Neural crest cell (in vitro differentiated cells): Measurements from ENCODE around the gene EVC2. TPM values are rescaled to one million over a fixed set of nuclear protein-coding genes. Genes with fewer than 3 reads are reported as not detected.

Experiments used
- DNase-seq: peaks from one replicate; pipeline ENCODE4 v3.0.0; 2021; ENCODE audit warnings: low read depth, mixed read lengths, low spot score
- H3K27ac Mint-ChIP-seq: one replicate; pipeline ENCODE4 v1.8.0; 2021; ENCODE audit warnings: mild to moderate bottlenecking, mixed read lengths; ENCODE audit not compliant: unreplicated experiment
- H3K27me3 Mint-ChIP-seq: 2 replicates; pipeline ENCODE4 v1.8.0; 2021; ENCODE audit warnings: low read depth, mild to moderate bottlenecking, mixed read lengths
- H3K36me3 Mint-ChIP-seq: 2 replicates; pipeline ENCODE4 v1.8.0; 2021; ENCODE audit warnings: low read depth, mild to moderate bottlenecking, mixed read lengths
- H3K4me1 Mint-ChIP-seq: 2 replicates; pipeline ENCODE4 v1.8.0; 2021; ENCODE audit warnings: mixed read lengths
- H3K4me3 Mint-ChIP-seq: one replicate; pipeline ENCODE4 v1.8.0; 2021; ENCODE audit warnings: mild to moderate bottlenecking, mixed read lengths
- H3K9me3 Mint-ChIP-seq: 2 replicates; pipeline ENCODE4 v1.8.0; 2021; ENCODE audit warnings: mixed read lengths
- total RNA-seq: library from RNA; stranded (reverse); gene quantifications from 2 replicates; pipeline ENCODE4 v1.2.1, GENCODE V29; 2021
- TF ChIP-seq, protein P1 (sequence below): fragments of 200-600 bp; sonication (generic); conservative IDR thresholded peaks from 2 replicates; pipeline ENCODE4 v1.5.0; 2021; ENCODE audit warnings: antibody characterized with exemption, mild to moderate bottlenecking

EVC2 gene
- total RNA-seq, 1 donor from 2014 or later = 7.2 TPM

DNA sequence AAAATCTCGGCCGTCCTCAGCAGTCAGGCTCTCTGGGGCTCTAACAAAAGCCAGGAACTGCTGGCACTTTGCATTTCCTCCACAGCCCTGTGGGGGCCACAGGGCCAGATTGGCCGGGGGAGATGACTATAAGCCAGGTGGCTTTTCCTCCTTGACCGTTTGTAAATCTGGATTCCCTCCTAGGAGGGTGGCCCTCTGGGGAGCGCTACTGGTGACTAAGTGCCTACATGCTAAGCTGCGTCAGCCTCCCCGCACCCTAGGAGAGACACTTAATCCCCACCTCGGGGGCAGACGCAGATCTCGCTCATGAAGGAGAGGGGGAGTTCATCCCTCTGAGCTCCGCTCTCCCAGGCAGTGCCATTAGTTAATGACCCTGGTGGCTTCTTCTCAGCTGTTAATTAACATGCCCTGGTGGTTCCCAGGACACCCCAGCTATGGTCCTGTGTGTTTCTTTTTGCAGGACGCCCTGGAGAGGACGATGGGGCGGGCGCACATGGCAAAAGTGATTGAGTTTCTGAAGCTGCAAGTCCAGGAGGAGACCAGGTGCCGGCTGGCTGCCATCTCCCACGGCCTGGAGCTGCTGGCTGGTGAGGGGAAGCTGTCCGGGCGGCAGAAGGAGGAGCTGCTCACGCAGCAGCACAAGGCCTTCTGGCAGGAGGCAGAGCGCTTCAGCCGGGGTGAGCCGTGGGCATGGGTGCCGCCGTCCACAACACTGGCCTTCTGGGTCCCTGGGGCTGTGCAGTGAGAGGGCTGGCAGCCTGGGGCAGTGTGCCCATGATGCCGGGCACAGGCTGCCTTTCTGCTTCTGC is 44.2 kb upstream of the EVC2 start:
- Mint-ChIP-seq H3K4me1 (no peaks in the 10 kb centered on the region), H3K27me3 (no peaks in the 10 kb centered on the region), H3K36me3 (peaks cover 14% of the 10 kb centered on the region), H3K27ac (no peak overlapping the region), H3K4me3 (no peak overlapping the region), H3K9me3 (no peaks in the 10 kb centered on the region)
- TF ChIP-seq, protein P1, sequence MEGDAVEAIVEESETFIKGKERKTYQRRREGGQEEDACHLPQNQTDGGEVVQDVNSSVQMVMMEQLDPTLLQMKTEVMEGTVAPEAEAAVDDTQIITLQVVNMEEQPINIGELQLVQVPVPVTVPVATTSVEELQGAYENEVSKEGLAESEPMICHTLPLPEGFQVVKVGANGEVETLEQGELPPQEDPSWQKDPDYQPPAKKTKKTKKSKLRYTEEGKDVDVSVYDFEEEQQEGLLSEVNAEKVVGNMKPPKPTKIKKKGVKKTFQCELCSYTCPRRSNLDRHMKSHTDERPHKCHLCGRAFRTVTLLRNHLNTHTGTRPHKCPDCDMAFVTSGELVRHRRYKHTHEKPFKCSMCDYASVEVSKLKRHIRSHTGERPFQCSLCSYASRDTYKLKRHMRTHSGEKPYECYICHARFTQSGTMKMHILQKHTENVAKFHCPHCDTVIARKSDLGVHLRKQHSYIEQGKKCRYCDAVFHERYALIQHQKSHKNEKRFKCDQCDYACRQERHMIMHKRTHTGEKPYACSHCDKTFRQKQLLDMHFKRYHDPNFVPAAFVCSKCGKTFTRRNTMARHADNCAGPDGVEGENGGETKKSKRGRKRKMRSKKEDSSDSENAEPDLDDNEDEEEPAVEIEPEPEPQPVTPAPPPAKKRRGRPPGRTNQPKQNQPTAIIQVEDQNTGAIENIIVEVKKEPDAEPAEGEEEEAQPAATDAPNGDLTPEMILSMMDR = no peak
- no peak for DNase-seq

DNA sequence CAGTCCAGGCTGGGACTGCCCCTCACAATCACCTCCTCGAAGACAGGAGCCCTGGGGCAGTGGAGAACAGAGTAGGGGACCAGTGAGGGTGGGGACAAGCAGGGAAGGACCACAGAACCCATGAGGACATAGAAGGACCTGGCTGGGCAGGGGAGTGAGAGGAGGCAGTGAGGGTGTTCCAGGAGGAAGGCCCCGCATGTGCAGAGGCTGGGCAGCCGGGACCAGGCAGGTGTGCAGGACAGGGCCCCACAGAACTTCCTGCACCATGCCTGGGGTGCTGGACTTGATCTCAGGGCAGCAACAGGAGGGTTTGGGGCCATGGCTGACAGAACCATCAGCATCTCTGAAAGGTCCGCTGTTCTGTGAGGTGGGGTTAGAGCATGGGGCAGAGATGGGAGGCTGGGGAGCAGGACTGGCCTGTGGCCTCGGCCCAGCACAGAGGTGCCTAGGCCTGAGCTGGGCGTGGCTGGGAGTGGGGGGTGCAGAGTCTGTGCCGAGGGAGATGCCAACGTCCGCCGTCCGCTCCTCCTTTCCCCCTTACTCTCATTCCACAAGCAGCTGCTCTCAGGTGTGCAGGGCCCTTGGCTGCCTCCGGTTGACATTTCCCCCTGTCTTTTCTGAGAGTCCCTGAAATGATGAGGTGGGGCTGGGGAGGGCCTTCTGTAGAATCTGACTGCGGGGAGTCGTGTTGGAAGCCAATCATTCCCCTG is 43.5 kb upstream of the EVC2 start:
- Mint-ChIP-seq H3K27me3 (no peaks in the 10 kb centered on the region), H3K27ac (peak overlapping the region; percentile 27), H3K36me3 (peaks cover 16% of the 10 kb centered on the region), H3K4me1 (no peaks in the 10 kb centered on the region), H3K4me3 (no peak overlapping the region), H3K9me3 (no peaks in the 10 kb centered on the region)
- TF ChIP-seq, protein P1 = no peak
- no peak for DNase-seq

DNA sequence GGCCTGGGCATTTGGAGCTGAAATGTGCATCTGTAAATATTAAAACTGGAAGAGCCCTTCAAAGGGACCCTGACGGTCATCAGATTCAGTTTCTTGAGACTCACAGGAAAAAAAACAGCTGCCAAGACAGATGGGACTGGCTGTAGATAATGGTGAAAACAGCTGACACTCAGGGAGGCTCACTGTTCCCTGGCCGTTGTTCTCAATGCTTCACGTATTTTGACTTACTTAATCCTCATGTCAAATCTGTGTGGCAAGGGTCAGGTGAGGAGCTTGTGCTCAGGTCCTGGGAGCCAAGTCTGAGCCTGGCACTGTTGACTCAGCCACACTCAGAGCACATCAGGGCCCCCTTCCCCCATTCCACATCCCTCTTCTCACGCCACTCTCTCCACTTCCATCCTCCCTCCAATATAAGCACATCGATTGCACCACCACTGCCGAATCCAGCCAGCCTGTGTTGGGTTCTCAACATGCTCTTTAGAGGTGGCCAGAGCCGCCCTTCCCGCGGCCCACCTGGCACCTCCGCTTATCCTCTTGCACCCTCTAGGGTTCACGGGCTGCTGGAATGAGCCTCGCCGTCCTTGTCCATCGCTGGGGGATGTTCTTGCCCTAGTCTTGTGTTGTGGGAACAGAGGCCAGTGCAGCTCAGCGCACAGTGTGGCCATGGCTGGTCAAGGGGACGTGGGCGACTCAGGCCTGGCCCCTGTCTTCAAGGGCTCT is 42.7 kb upstream of the EVC2 start:
- DNase-seq = no peak
- TF ChIP-seq, protein P1 = no peak
- peaks cover 20% of the 10 kb centered on the region for H3K36me3 Mint-ChIP-seq
- no peaks in the 10 kb centered on the region for H3K9me3 Mint-ChIP-seq
- H3K4me1 Mint-ChIP-seq = no peaks in the 10 kb centered on the region
- peak overlapping the region; percentile 27 for H3K27ac Mint-ChIP-seq
- no peaks in the 10 kb centered on the region for H3K27me3 Mint-ChIP-seq
- H3K4me3 Mint-ChIP-seq = no peak overlapping the region

DNA sequence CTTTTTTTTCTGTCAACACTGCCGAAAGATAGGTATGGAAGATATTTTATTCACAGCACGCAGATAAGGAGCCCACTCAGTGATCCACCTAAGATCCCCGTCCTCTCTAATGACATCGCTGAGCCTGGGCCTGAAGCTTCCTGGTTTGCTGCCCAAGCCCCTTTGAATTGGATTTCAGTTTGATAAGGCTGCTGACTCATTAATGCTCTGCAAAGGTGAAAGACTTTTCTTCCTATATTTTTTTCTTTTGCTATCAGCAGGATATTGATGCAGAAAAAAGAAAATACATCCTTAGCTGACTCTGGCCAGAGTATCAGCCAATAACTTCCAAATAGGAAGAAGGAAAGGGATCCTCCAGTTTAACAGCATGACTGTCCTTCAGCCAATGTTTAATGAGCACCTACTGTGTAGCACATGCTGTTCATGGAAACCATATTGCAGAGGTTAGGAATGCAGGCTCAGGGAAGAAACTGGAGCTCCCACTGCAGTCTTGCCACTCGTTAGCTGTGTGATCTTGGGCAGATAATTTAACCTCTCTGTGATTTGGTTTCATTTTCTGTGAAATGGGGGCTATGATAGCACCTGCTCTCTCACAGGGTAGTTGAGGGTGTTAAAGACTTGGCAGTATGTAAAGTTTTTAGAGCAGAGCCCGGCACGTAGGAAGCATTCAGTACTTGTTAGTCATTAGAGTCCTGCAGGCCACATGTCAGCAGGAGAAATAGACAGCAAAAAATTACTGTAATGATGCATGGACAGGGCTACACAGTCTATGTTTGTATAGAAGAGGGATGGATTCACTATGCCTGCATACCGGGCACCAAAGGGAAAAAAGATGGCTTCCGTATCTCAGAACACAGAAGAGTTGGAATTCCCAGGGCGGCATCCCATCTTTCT is 41.9 kb upstream of the EVC2 start:
- Mint-ChIP-seq H3K4me3 (no peak overlapping the region), H3K36me3 (peaks cover 25% of the 10 kb centered on the region), H3K4me1 (no peaks in the 10 kb centered on the region), H3K27me3 (no peaks in the 10 kb centered on the region), H3K9me3 (no peaks in the 10 kb centered on the region), H3K27ac (no peak overlapping the region)
- TF ChIP-seq, protein P1 = no peak
- DNase-seq = no peak

DNA sequence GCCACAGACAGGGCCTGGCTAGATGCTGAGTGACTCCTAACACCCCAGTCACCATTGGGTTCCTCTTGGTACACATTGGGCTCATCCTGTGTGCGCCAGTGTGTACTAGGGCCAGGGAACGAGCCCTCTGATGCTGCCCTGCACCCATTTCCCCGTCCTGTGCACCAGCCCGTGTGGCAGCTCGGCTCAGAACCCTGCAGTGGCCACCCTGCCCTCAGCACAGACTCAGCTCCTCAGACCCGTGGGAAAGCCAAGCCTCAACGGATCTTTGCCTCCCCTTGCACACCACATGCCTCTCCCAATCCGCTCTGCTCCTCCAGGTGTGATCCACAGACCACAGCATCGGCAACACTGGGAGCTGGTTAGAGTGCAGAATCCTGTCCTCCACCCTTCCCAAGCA is 41.2 kb upstream of the EVC2 start:
- H3K27me3 Mint-ChIP-seq = no peaks in the 10 kb centered on the region
- H3K9me3 Mint-ChIP-seq = no peaks in the 10 kb centered on the region
- H3K4me1 Mint-ChIP-seq = no peaks in the 10 kb centered on the region
- no peak for DNase-seq
- TF ChIP-seq, protein P1 = no peak
- peaks cover 25% of the 10 kb centered on the region for H3K36me3 Mint-ChIP-seq
- H3K4me3 Mint-ChIP-seq = no peak overlapping the region
- H3K27ac Mint-ChIP-seq = no peak overlapping the region
